HPDE6-E6E7 (cell line): Measurements from ENCODE around the gene KATNB1.

ENCODE experiments used
- DNase-seq: peaks from one replicate; pipeline ENCODE4 v3.0.0; 2011; ENCODE audit warnings: missing footprints; ENCODE audit errors: extremely low spot score

Gene KATNB1

GRCh38 chr16:57735755-57736418 is at the start of gene KATNB1:
TSS of gene KATNB1 (plus strand) at chr16:57735770. CDS start at chr16:57737244, 1,474 bp downstream.
- DNase-seq = no peak

GRCh38 chr16:57686577-57686976 is 49.0 kb upstream of the KATNB1 start:
- DNase-seq = no peak

GRCh38 chr16:57687363-57687929 is 48.1 kb upstream of the KATNB1 start:
- no peak for DNase-seq

GRCh38 chr16:57688487-57688986 is 47.0 kb upstream of the KATNB1 start:
- no peak for DNase-seq

- DNase-seq = no peak
Measured at GRCh38 chr16:57688987-57689761, 46.4 kb upstream of the KATNB1 start.

- no peak for DNase-seq
Measured at GRCh38 chr16:57689762-57690558, 45.6 kb upstream of the KATNB1 start.

- DNase-seq = no peak
Measured at GRCh38 chr16:57690782-57691471, 44.6 kb upstream of the KATNB1 start.

GRCh38 chr16:57692636-57693035 is 42.9 kb upstream of the KATNB1 start:
- no peak for DNase-seq

- no peak for DNase-seq
Measured at GRCh38 chr16:57693550-57693949, 42.0 kb upstream of the KATNB1 start.

- DNase-seq = no peak
Measured at GRCh38 chr16:57694231-57694724, 41.3 kb upstream of the KATNB1 start.

GRCh38 chr16:57694725-57695679 is 40.6 kb upstream of the KATNB1 start, which contains the start of gene DRC7:
TSS of gene DRC7 (plus strand) at chr16:57694806. CDS start at chr16:57697950, 3,144 bp downstream.
- peak; percentile 71 for DNase-seq

GRCh38 chr16:57695680-57696069 is 39.9 kb upstream of the KATNB1 start:
- DNase-seq = no peak

GRCh38 chr16:57696240-57696639 is 39.3 kb upstream of the KATNB1 start:
- DNase-seq = no peak

- DNase-seq = no peak
Measured at GRCh38 chr16:57697896-57698537, 37.6 kb upstream of the KATNB1 start.

GRCh38 chr16:57698812-57699405 is 36.7 kb upstream of the KATNB1 start:
- DNase-seq = no peak

GRCh38 chr16:57699481-57699880 is 36.1 kb upstream of the KATNB1 start:
- no peak for DNase-seq

- DNase-seq = no peak
Measured at GRCh38 chr16:57699899-57700298, 35.7 kb upstream of the KATNB1 start.

- DNase-seq = no peak
Measured at GRCh38 chr16:57700781-57701551, 34.6 kb upstream of the KATNB1 start.
